CD4-positive, alpha-beta T cell treated with Interleukin-10 for 1 hour (primary cell): Measurements from ENCODE around the gene CNTNAP2.

Experiments
- DNase-seq: peaks from one replicate; pipeline ENCODE4 v3.0.0-alpha.2; 2020

Gene CNTNAP2

DNA sequence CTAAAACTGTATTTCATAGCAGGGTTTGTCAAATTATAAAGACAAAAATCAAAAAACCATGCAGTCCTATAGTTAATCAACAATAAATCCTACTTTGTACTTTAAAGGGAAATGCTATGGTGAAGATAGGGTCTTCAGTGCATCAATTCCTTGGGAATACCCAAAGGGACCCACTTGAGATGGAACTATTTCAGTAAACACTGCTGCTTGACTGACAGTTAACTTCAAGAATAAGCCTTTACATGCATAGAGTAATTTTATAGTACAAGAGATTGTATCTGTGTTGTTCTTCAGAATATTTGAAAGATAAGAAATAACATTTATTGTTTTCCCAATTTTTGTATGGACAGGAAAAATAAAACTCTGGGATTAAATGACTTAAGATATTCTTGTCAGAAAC is 1179.6 kb downstream of the CNTNAP2 start:
- no peak for DNase-seq

GRCh38 chr7:147296986-147297385 is 1180.4 kb downstream of the CNTNAP2 start:
- no peak for DNase-seq

DNA sequence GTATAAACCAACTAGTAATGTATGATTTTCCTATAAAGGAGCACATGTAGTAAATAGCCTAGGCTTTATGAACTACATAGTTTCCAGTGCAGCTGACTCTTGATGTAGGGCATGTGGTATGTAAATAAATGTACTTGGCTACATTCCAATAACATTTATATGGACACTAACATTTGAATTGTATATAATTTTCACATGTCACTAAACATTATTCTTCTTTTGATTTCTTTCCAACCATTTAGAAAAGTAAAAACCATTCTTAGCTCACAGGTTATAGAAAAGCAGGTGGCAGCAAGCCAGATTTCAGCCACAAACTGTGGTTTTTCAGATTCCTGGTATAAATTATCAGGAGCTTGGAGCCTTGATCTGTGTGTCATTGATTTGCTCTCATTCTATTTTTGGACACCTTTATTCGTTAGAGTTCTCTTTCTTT is 1182.0 kb downstream of the CNTNAP2 start:
- DNase-seq = no peak

GRCh38 chr7:147300293-147300692 is 1183.7 kb downstream of the CNTNAP2 start:
- DNase-seq = no peak

DNA sequence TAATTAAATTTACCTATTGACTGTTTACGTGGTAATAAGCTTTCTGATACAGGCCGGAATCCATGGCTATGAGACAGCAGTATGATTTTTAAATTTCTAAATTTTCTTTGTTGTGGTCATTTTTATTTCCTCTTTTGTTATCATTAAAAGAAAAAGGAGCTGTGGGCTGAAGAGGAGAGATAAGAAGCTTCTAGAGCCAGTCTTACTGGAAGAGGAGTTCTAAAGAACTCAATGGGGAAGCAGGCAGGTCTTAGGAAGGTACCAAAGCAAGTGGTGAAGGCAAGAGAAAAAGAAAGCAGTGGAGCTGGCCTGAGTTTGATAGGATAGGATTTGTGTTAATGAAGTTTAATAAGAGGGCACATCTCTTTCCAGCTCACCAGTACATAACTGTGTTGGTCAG is 1187.8 kb downstream of the CNTNAP2 start:
- no peak for DNase-seq

DNA sequence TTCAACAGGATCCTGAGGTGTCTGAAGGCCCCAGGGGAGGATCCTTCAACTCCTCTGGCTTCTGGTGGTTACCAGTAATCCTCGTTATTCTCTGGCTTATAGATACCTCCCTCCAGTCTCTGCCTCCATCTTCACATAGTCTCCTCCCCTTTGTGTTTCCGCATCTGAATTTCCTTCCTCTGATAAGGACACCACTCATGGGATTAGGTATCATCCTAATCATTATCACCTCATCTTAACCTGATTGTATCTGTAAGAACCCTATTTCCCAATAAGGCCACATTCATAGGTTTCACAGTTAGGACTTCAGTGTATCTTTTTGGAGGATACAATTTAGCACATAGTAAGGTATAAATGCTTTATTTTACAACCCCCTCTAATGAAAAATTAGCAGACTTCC is 1189.2 kb downstream of the CNTNAP2 start:
- DNase-seq = no peak

DNA sequence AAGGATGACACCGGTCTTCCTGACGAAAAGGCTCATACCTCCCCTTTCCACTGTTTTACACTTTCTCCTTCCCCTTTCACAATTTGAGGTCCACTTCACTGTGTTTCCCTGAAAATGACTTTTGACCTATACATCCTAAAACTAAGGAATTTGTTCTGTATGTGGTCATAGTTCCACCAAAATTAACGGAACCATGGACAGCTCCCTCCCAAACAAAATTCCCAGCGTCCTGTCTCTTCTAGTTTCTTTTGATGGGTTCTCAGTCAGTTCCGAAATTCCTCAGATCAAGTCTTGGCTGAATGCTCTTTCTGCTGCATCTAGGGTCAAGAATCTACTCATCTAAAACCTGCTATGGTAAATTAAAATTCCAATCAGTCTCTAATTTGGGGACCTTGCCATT is 1191.9 kb downstream of the CNTNAP2 start:
- no peak for DNase-seq

DNA sequence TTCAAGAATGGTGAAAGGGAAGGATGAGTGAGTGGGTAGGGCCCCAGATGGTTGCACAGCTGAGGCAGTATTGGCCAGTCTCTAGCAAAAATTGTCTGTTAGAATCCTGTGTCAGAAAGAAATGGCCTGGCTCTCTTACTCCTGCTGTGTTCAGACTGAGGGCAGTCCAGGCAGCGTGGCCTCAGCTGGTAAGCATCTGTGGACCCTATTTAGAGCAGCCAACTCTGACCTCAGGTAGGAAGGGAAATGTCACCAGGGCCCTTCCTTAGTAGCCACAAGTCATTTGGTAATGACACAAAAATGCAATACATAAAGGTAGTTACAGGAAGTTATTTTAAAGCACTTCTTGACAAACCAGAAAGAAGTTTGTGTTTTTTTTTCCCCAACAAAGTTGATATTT is 1194.7 kb downstream of the CNTNAP2 start:
- DNase-seq = no peak

- DNase-seq = no peak
Measured at GRCh38 chr7:147321504-147321903, 1204.9 kb downstream of the CNTNAP2 start.

- DNase-seq = no peak
Measured at GRCh38 chr7:147332988-147333387, 1216.4 kb downstream of the CNTNAP2 start.

DNA sequence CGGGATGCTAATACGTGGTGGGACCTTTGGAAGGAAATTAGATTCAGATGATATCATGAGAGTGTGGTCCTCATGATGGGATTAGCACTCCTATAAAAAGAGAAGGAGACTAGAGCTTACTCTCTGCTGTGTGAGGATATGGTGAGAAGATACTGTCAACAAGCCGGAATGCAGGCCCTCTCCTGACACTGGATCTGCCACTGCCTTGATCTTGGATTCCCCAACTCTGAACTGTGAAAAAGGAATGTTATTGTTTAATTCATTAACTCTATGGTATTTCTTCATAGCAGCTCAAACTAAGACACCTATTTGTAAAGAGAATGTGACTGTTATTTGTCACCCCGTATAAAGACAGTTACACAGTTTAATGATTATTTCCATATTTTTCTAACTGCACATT is 1246.5 kb downstream of the CNTNAP2 start:
- DNase-seq = no peak

GRCh38 chr7:147376192-147376591 is 1259.6 kb downstream of the CNTNAP2 start:
- no peak for DNase-seq

- DNase-seq = no peak
Measured at GRCh38 chr7:147380926-147381325, 1264.3 kb downstream of the CNTNAP2 start.

DNA sequence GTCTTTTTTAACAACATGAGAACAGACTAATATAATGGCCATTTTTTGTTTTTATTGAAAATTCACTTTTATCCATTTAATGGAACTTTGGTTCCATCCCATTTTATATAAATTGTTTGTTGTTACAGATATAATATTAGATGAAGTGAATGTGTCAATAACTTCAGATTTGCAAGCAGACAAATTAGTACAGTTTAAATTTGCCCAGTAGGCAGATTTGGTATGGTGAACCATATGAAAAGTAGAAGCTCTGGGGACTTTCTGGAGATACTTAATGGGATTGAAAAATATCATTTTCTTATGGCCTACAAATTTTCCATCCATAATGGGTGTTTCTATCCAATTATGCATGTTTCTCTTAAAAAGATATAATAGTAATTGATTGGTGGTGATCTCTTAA is 1277.7 kb downstream of the CNTNAP2 start:
- DNase-seq = no peak

DNA sequence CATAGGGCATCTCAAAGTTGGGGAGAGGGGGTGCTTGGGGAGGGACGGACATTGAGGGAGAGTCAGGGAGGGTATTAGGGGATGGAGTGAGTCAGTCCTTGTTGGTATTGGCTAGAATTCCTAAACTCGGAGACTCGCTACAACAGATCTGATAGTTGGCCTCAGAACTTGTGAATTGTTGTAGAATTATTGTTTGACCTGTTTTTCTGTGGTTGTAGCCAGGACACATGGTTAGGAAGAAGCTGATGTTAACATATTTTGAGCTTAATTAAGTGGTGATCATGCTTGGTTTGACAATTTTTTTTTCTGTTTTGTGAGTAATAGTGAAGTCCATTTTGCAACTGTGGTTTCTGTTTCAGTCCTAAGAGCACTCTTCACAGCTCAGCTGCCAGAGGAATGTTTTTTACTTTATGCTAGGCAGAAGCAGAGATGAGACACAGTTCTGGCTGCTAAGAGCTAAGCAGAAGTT is 1283.7 kb downstream of the CNTNAP2 start:
- DNase-seq = no peak

- no peak for DNase-seq
Measured at GRCh38 chr7:147400925-147401324, 1284.3 kb downstream of the CNTNAP2 start.

DNA sequence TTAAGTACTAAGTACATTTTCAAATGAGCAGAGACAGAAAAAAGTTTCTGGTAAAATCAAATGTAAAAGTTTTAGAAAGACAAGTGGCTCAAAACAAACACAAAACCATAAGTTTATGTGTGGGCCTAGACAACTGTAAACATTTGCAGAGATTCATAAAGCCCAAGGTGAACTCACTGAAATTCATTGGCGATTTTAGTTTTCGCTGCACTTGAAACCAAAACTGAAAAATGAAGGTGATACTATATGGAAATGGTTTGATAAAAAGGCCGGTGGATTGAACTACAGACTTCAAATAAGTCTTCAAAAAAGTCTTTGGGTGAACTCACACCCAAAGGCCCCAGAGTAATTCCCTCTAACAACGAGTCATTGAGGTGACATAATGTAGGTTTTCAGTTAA is 1289.0 kb downstream of the CNTNAP2 start:
- DNase-seq = no peak

DNA sequence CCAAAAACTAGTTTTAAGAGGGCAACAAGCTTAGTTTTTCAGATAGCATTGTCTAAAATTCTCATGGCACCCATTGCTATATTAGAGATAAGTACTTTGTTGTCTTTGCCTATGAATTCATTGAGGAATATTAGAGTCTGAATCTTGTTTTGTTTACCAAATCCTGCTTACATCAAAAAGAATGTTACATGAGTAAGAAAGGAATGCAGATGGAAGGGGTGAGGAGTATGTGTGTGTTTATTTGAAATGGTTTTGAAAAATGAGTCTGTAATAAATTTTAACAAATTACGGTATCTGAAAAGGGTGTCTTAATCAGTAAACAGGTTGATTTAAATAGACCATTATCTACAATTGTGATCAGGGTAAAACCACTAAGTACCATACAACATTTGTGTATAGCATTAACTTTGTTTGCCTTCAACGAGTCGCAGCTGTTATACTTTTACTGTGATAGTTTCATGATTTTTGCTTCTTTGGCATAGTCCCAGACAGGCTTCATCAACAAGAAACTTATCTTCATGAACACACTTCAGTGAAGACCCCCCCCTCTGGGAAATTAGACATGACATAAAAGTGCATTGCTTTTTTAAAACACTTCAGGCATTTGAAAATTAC is 1290.0 kb downstream of the CNTNAP2 start:
- no peak for DNase-seq

- no peak for DNase-seq
Measured at GRCh38 chr7:147411096-147411495, 1294.5 kb downstream of the CNTNAP2 start.

DNA sequence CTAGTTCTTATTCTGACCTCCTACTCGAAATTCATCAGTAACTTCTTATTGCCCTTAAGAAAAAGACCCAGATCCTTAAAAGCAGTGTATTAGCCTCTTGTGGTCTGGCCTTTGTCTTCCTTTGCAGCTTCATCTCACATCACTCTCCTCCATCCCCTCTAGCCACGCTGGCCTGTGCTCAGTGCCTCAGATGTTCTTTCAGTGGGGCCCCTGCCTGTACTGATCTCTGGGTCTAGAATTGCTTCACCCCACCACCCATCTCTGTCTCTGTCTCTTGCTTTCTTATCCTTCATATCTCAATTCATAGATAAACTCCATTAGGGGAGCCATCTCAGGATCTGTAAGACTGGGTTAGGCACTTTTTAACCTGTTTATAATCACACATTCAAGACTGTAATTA is 1295.5 kb downstream of the CNTNAP2 start:
- DNase-seq = no peak

DNA sequence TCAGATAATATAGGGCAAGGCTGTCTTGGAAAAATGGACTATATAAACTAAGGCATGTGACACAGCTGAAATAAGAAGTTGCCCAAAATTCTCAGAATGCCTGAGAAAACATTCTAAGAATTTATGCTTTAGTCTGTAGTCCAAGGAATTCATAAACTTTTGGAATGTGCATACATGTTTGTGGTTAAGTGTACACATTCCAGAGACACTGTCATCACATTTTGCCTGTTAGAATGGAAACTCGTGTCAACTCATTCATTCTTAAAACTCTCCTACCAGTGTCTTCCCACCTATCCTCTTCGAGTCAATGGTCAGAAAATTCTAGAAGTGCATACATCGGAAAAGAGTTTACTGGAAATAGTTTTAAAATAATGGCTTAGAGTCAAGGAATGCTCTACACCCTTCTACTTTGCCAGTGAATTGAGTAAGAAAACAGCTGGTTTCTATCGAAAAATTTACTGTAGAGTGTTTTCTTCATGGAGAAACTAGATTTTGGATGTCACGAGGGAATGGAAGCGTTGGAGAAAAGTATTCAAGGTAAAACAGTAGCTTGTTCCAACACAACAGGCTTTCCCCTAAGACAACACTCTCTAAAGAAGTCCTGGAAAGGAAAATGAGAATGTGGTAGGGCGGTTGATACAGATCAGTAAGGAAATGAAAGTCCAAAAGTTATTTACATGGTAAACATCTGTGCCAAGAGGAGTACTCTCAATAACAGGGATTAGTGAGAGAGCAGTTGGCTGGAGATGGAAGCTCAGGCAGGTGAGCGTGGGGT is 1296.4 kb downstream of the CNTNAP2 start:
- DNase-seq = no peak

- DNase-seq = no peak
Measured at GRCh38 chr7:147413557-147413870, 1296.9 kb downstream of the CNTNAP2 start.

DNA sequence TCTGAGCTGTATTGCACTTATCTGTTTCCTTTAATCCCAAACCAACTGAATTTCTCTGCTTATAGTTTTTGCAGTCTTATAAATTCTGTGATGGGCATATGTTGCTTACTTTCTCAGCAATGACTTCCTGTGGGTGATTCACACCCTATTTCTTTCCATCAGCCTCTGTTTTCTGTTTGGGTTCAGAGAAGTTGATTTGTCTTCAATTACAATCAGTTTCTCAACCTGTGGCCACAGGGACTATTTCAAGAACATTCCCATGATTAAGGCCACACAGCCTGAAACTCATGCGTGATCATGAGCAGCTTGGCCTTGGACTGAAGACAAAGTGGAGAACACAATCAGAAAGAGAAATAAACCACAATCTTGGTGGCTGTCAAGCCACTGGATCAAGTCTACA is 1299.4 kb downstream of the CNTNAP2 start:
- no peak for DNase-seq

- DNase-seq = no peak
Measured at GRCh38 chr7:147418966-147419365, 1302.4 kb downstream of the CNTNAP2 start.

DNA sequence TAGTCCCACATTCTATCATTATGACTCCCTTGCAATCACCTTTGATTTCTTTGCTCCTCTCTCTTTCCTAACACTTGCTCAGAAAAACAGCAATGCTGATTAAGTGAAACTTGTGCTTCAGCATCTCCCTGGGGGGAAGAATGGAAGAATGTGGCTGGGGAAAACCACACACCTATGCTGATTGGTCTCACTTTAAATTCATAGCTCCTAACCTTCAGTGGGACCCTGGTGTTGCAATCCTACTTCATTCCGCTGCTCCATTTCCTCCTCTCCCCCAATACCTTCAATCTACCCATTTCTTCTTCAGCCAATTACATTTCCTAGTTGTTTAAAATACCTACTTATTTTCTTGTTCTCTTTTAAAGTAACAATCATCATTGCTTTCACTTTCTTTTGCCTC is 1307.3 kb downstream of the CNTNAP2 start:
- DNase-seq = no peak
